Spleen (tissue), 11 donors: ENCODE results near the gene DPH5. TPM values are rescaled to one million over a fixed set of nuclear protein-coding genes. Genes with fewer than 3 reads are reported as not detected.

Source experiments
- DNase-seq: peaks from one replicate; pipeline ENCODE4 v3.0.0-alpha.2; 2020
- H3K27ac ChIP-seq, 8 donors: fragments of 200-600 bp; sonication (generic) in 7 of 8; 1 replicate in 4 of 8; 2 replicates in 4 of 8; pipeline versions ENCODE4 v1.5.0 to v1.8.0; 2016 to 2021; ENCODE audit warnings: inconsistent platforms in 4 of 8, mild to moderate bottlenecking in 4 of 8, moderate library complexity in 1 of 8
- H3K27me3 ChIP-seq, 7 donors: fragments of 200-600 bp; sonication (generic) in 6 of 7; replicated peaks in 1 of 7; 1 replicate in 4 of 7; 2 replicates in 3 of 7; pipeline versions ENCODE4 v1.5.0 to v1.8.0; 2016 to 2021; ENCODE audit warnings: inconsistent platforms in 3 of 7, mild to moderate bottlenecking in 1 of 7
- H3K36me3 ChIP-seq, 6 donors: fragments of 200-600 bp; sonication (generic) in 5 of 6; 1 replicate in 4 of 6; 2 replicates in 2 of 6; pipeline versions ENCODE4 v1.5.0 to v1.8.0; 2016 to 2021; ENCODE audit warnings: inconsistent platforms in 2 of 6
- H3K4me1 ChIP-seq, 6 donors: fragments of 200-600 bp; sonication (generic) in 5 of 6; 1 replicate in 3 of 6; 2 replicates in 3 of 6; pipeline versions ENCODE4 v1.5.0 to v1.8.0; 2016 to 2021; ENCODE audit warnings: inconsistent platforms in 3 of 6
- H3K4me3 ChIP-seq, 8 donors: fragments of 200-600 bp; sonication (generic) in 7 of 8; 1 replicate in 4 of 8; 2 replicates in 4 of 8; pipeline versions ENCODE4 v1.5.0 to v1.8.0; 2016 to 2021; ENCODE audit warnings: inconsistent platforms in 4 of 8, mild to moderate bottlenecking in 4 of 8, moderate library complexity in 2 of 8
- H3K9me3 ChIP-seq, 8 donors: fragments of 200-600 bp; sonication (generic) in 7 of 8; 1 replicate in 4 of 8; 2 replicates in 4 of 8; pipeline versions ENCODE4 v1.5.0 to v1.8.0; 2016 to 2021; ENCODE audit warnings: inconsistent platforms in 4 of 8
- POLR2A ChIP-seq, 3 donors: fragments of 450-650 bp; IDR thresholded peaks; one replicate each; pipeline ENCODE4 v1.5.1; 2017; ENCODE audit warnings: antibody characterized with exemption in 3 of 3, mild to moderate bottlenecking in 1 of 3
- POLR2AphosphoS5 ChIP-seq, 3 donors: sonication (generic); formaldehyde crosslinking; IDR thresholded peaks; one replicate each; pipeline ENCODE4 v1.5.1; 2017; ENCODE audit warnings: antibody characterized with exemption in 3 of 3
- WGBS, 5 donors: extraction: QIAGEN DNeasy Blood & Tissue Kit in 3 of 5; methylation state at CpG; one replicate each; pipeline versions ENCODE4 v1.1.5 to v1.1.7; 2013 to 2018; 5-methylcytosine and 5-hydroxymethylcytosine counted together
- intact Hi-C: fragments of 100-400 bp; cut with DNase I; formaldehyde crosslinking; loops from one replicate; pipeline ENCODE4 v1.15.0; 2023; ENCODE audit warnings: low total_unique reads
- polyA plus RNA-seq, 3 donors: library from polyadenylated mRNA; stranded (reverse); fragments of 200-250 nt; gene quantifications; one replicate each; pipeline ENCODE4 v1.2.1, GENCODE V29; 2013
- total RNA-seq, 7 donors: library from RNA; depleted of rRNA in 3 of 7; stranded (reverse); fragments of >200 nt in 3 of 7; fragmentation: NEBNext Ultra II Directional in 4 of 7; extraction: Animal tissue kit (Norgen Biotek cat#: 25700) in 4 of 7; gene quantifications; one replicate each; pipeline versions ENCODE4 v1.1.0 to v1.2.1, GENCODE V29; 2016 to 2021
- TF ChIP-seq, protein P1 (sequence below), 11 experiments: fragments of 200-600 bp in 7 of 11; fragments of 450-650 bp in 4 of 11; sonication (generic) in 4 of 11; IDR thresholded peaks in 8 of 11; conservative IDR thresholded peaks in 3 of 11; 1 replicate in 7 of 11; 2 replicates in 4 of 11; pipeline versions ENCODE4 v1.4.0 to v1.8.0; 2016 to 2021; ENCODE audit warnings: antibody characterized with exemption in 11 of 11, inconsistent platforms in 4 of 11, mild to moderate bottlenecking in 1 of 11
- donor health status: healthy with polysubstance abuse.
- donor health status: DM: no; HTN: no; CAD: no; lungs with moderate emphysema.
- donor health status: DM: no; HTN: no; CAD: no.
- donor health status: Bipolar disorder and iron deficiency.
- donor health status: healthy.
- donor health status: DM: no; HTN: no; CAD: no.
- donor health status: DM: yes; HTN: yes; CAD: no.

DPH5 gene
- total and polyA plus RNA-seq, 10 donors, result 19.3 to 60.0 (median 26.0) TPM

DNA sequence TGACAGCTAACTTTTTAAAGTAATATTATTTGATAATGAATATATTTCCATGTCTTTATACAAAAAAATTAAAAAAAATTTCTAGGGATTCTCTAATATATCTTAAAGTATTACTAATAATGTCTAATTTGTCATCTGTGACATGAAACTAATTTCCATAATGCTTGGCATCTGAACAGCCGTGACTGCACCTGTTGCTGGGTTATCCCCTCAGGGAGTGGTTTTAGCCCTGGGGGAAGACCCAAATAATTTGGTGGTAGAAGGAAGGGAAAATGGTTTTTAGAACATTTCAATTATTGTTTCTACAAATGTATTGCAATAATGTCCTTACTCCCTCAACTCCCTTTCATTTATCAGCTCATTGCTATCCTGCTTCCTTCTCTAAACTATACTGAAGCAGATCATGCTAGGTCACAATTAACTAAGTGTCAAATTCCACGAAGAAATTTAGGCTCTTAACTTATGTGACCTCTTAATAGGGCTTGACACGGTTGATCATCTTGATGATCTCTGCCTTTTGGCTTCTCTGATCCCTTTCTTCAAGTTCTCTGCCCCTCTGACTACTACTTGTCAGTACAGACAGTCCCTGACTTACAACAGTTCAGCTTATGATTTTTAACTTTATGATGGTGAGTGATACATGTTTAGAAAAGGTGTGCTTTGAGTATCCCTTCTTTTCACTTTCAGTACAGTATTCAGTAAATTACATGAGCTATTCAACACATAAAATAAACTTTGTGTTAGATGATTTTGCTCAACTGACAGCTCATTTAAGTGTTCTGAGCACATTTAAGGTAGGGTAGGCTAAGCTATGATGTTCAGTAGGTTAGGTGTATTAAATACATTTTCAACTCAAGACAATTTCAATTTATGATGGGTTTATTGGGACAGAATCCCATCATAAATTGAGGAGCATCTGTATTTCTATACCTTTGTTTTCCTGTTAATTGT, 26.4 kb upstream of the DPH5 start:
- H3K27ac ChIP-seq, result peak overlapping the region in 3 of 8 donors; percentile 31 to 41 (median 34)
- 39 to 60% (median 52%) methylated on average over 3 of the region's 3 CpGs for WGBS, 5 donors
- H3K4me3 ChIP-seq, result no peak overlapping the region

DNA sequence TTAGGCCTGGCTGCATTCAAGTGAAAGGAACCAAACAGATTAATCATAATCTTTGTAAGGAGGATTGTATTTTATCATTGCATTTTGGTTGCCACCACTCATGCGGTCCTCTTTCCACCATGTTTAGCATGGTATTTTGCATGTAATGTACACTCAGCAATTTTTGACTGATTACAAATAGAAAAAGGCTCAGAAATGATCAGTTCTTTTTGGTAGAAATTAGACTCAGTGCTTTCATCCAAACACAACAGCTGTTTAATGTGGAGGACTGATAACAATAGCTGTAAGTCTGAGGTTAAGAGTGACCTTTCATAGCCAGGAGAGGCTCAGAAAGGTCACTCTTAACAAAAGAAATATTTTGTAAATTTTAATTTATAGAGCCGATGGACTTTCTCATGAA, 25.3 kb upstream of the DPH5 start:
- intact Hi-C loops, result no loop called here
- TF ChIP-seq POLR2AphosphoS5 (IDR thresholded peaks at IDR 0.05) (no peak), POLR2A (IDR thresholded peaks at IDR 0.05) (no peak)
- TF ChIP-seq, protein P1, sequence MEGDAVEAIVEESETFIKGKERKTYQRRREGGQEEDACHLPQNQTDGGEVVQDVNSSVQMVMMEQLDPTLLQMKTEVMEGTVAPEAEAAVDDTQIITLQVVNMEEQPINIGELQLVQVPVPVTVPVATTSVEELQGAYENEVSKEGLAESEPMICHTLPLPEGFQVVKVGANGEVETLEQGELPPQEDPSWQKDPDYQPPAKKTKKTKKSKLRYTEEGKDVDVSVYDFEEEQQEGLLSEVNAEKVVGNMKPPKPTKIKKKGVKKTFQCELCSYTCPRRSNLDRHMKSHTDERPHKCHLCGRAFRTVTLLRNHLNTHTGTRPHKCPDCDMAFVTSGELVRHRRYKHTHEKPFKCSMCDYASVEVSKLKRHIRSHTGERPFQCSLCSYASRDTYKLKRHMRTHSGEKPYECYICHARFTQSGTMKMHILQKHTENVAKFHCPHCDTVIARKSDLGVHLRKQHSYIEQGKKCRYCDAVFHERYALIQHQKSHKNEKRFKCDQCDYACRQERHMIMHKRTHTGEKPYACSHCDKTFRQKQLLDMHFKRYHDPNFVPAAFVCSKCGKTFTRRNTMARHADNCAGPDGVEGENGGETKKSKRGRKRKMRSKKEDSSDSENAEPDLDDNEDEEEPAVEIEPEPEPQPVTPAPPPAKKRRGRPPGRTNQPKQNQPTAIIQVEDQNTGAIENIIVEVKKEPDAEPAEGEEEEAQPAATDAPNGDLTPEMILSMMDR (IDR thresholded peaks at IDR 0.05 in 8 of 11, conservative IDR thresholded peaks at IDR 0.05 in 3 of 11), result no peak
- H3K4me1 ChIP-seq, result peaks cover 0 to 32% (median 3%) of the 10 kb centered on the region in 6 donors
- no peak for DNase-seq
- H3K9me3 ChIP-seq, result peaks cover 0 to 3% (median 0%) of the 10 kb centered on the region in 8 donors
- WGBS, 5 donors, result 88 to 95% (median 94%) methylated on average over 2 of the region's 2 CpGs
- H3K27me3 ChIP-seq, result no peaks in the 10 kb centered on the region
- no peak overlapping the region for H3K4me3 ChIP-seq
- H3K27ac ChIP-seq, result peak overlapping the region in 1 of 8 donors; percentile 10
- H3K36me3 ChIP-seq, result peaks cover 0 to 9% (median 0%) of the 10 kb centered on the region in 6 donors

More for the DNA sequence above, 26.4 kb upstream of the DPH5 start:
- intact Hi-C loops, result no loop called here
- Histone ChIP-seq H3K27me3 (no peaks in the 10 kb centered on the region), H3K4me1 (peaks cover 0 to 32% (median 3%) of the 10 kb centered on the region in 6 donors), H3K9me3 (no peaks in the 10 kb centered on the region), H3K36me3 (no peaks in the 10 kb centered on the region)
- peak; percentile 50 for DNase-seq
- TF ChIP-seq POLR2AphosphoS5 (IDR thresholded peaks at IDR 0.05) (no peak), POLR2A (IDR thresholded peaks at IDR 0.05) (no peak)
- TF ChIP-seq, protein P1 (IDR thresholded peaks at IDR 0.05 in 8 of 11, conservative IDR thresholded peaks at IDR 0.05 in 3 of 11), result no peak

DNA sequence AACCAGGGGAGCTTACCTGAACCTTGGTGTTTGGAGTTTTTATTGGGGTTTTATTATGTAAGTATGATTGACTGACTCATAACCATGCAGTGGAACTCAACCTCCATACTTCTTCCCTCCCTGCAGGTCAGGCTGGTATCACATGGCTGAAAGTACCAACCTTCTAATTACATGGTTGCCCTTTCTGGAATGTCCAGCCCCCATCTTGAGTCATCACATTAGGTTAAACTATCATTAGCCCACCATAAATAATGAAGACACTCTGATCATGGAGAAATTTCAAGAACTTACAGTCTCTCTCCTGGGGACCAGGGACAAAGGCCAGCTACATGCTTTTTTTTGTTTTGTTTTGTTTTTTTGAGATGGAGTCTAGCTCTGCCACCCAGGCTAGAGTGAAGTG, 19.2 kb upstream of the DPH5 start:
- Histone ChIP-seq H3K9me3 (peaks cover 0 to 25% (median 21%) of the 10 kb centered on the region in 8 donors), H3K36me3 (peaks cover 0 to 40% (median 6%) of the 10 kb centered on the region in 6 donors), H3K4me1 (no peaks in the 10 kb centered on the region), H3K27me3 (no peaks in the 10 kb centered on the region), H3K4me3 (no peak overlapping the region), H3K27ac (no peak overlapping the region)
- DNase-seq, result no peak
- intact Hi-C loops, result no loop called here
- TF ChIP-seq POLR2AphosphoS5 (IDR thresholded peaks at IDR 0.05) (no peak), POLR2A (IDR thresholded peaks at IDR 0.05) (no peak)

DNA sequence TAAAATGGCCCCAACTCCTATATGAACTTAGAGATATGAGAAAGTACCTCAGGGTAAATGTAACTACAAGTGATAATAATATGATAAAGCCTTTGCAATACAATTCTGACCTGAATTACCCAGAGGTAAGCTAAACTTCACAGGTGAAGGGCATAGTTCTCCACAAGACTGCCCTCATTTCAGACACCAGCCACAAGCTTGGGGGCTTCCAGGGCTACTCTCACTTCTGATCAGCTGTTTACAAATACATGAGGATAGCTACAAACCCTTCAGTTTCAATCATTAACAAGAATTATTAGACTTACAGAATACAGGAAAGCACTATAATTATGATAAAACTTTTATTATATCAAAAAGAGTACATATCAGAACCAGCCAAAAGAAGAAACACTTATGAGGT, 18.7 kb upstream of the DPH5 start:
- TF ChIP-seq POLR2A (IDR thresholded peaks at IDR 0.05) (no peak), POLR2AphosphoS5 (IDR thresholded peaks at IDR 0.05) (no peak)
- TF ChIP-seq, protein P1 (IDR thresholded peaks at IDR 0.05 in 8 of 11, conservative IDR thresholded peaks at IDR 0.05 in 3 of 11), result no peak
- DNase-seq, result no peak
- intact Hi-C loops, result no loop called here

More for the DNA sequence above, 18.7 kb upstream of the DPH5 start:
- no peak overlapping the region for H3K4me3 ChIP-seq
- H3K9me3 ChIP-seq, result peaks cover 0 to 26% (median 23%) of the 10 kb centered on the region in 8 donors
- H3K27ac ChIP-seq, result no peak overlapping the region
- no peaks in the 10 kb centered on the region for H3K4me1 ChIP-seq
- H3K36me3 ChIP-seq, result peaks cover 0 to 45% (median 8%) of the 10 kb centered on the region in 6 donors
- H3K27me3 ChIP-seq, result no peaks in the 10 kb centered on the region
